G401 (cell line): ENCODE results near the gene NCAPD3. TPM values are rescaled to one million over a fixed set of nuclear protein-coding genes. Genes with fewer than 3 reads are reported as not detected.
A peak's percentile ranks its signal among the peaks of the same experiment; 100 is the strongest.

ENCODE experiments used
- DNase-seq: peaks from one replicate; pipeline ENCODE4 v3.0.0-alpha.2; 2015; ENCODE audit warnings: low spot score
- in situ Hi-C: cut with HindIII; loops from 2 replicates; pipeline ENCODE4 v1.10.0; 2016; ENCODE audit warnings: low sequenced_read_pairs, mixed read lengths
- total RNA-seq: library from RNA; depleted of rRNA; stranded (reverse); fragments of >200 nt; shearing (Covaris generic); gene quantifications from 2 replicates; pipeline ENCODE4 v1.2.3, GENCODE V29; 2014

The NCAPD3 gene
- total RNA-seq, 1 experiment from 2014 or later = 49.5 TPM

- peak; percentile 30 for DNase-seq
- in situ Hi-C loops = no loop called here
These were observed 78.1 kb downstream of the NCAPD3 start for GRCh38 chr11:134145715-134146114.

- in situ Hi-C loops = no loop called here
- no peak for DNase-seq
These were observed 79.0 kb downstream of the NCAPD3 start for GRCh38 chr11:134144744-134145143.

- in situ Hi-C loops = no loop called here
- DNase-seq = no peak
These were observed 80.0 kb downstream of the NCAPD3 start for GRCh38 chr11:134143801-134144200.

- in situ Hi-C loops = no loop called here
These were observed 81.2 kb downstream of the NCAPD3 start for GRCh38 chr11:134142536-134142935.

GRCh38 chr11:134140961-134141490, 82.7 kb downstream of the NCAPD3 start:
- in situ Hi-C loops = no loop called here

More at GRCh38 chr11:134142536-134142935, 81.2 kb downstream of the NCAPD3 start:
- no peak for DNase-seq

GRCh38 chr11:134139873-134140331, 83.9 kb downstream of the NCAPD3 start:
- in situ Hi-C loops = no loop called here

More at GRCh38 chr11:134140961-134141490, 82.7 kb downstream of the NCAPD3 start:
- DNase-seq = peak; percentile 71

GRCh38 chr11:134139303-134139872, 84.4 kb downstream of the NCAPD3 start:
- in situ Hi-C loops = no loop called here
- no peak for DNase-seq

More at GRCh38 chr11:134139873-134140331, 83.9 kb downstream of the NCAPD3 start:
- peak; percentile 84 for DNase-seq

GRCh38 chr11:134138376-134138775, 85.4 kb downstream of the NCAPD3 start:
- no peak for DNase-seq
- in situ Hi-C loops = no loop called here

- in situ Hi-C loops = no loop called here
- DNase-seq = no peak
These were observed 89.6 kb downstream of the NCAPD3 start for GRCh38 chr11:134134167-134134566.

- DNase-seq = no peak
- in situ Hi-C loops = no loop called here
These were observed 91.0 kb downstream of the NCAPD3 start for GRCh38 chr11:134132808-134133207.

- in situ Hi-C loops = no loop called here
- no peak for DNase-seq
These were observed 92.0 kb downstream of the NCAPD3 start for GRCh38 chr11:134131628-134132244.

- DNase-seq = no peak
- in situ Hi-C loops = no loop called here
These were observed 97.4 kb downstream of the NCAPD3 start for GRCh38 chr11:134126217-134126822.

GRCh38 chr11:134125507-134125906, 98.3 kb downstream of the NCAPD3 start:
- peak; percentile 34 for DNase-seq
- in situ Hi-C loops = no loop called here

- in situ Hi-C loops = no loop called here
- peak; percentile 38 for DNase-seq
These were observed 98.9 kb downstream of the NCAPD3 start for GRCh38 chr11:134124660-134125451.

GRCh38 chr11:134120921-134121526, 102.7 kb downstream of the NCAPD3 start:
- DNase-seq = no peak
- in situ Hi-C loops = no loop called here

GRCh38 chr11:134120143-134120850, 103.5 kb downstream of the NCAPD3 start:
- DNase-seq = peak; percentile 73
- in situ Hi-C loops = no loop called here

GRCh38 chr11:134119094-134119493, 104.7 kb downstream of the NCAPD3 start:
- in situ Hi-C loops = no loop called here
- DNase-seq = no peak

- in situ Hi-C loops = no loop called here
- DNase-seq = no peak
These were observed 105.8 kb downstream of the NCAPD3 start for GRCh38 chr11:134118006-134118405.
